Right lobe of liver (tissue), 4 donors: ENCODE data around the gene LTBR.

Experiments used
- CTCF ChIP-seq, 4 donors: fragments of 200-600 bp in 3 of 4; fragments of 450-650 bp in 1 of 4; IDR thresholded peaks; one replicate each; pipeline versions ENCODE4 v1.5.1 to v1.8.0; 2016 to 2022; ENCODE audit warnings: antibody characterized with exemption in 4 of 4, mild to moderate bottlenecking in 2 of 4
- POLR2A ChIP-seq: fragments of 450-650 bp; IDR thresholded peaks from one replicate; pipeline ENCODE4 v1.6.1; 2017; ENCODE audit warnings: antibody characterized with exemption, mild to moderate bottlenecking
- donor health status: DM: no; HTN: no; CAD: no.
- donor health status: DM: no; HTN: no; CAD: no.
- donor health status: DM: no; HTN: yes; CAD: no.

- TF ChIP-seq CTCF (IDR thresholded peaks at IDR 0.05), result no peak
- no peak for TF ChIP-seq POLR2A
Measured at GRCh38 chr12:6338955-6339354, 45.0 kb upstream of the LTBR start.
